HG03521 (cell line): ENCODE results near the gene DNMT3A.

Experiments used
- ATAC-seq: cut with Tn5 transposase; IDR thresholded peaks from one replicate; pipeline ENCODE4 v1.9.1; 2021; ENCODE audit warnings: mild to moderate bottlenecking, moderate library complexity; ENCODE audit not compliant: unreplicated experiment

DNMT3A gene

GRCh38 chr2:25262288-25262687 lies 79.4 kb downstream of the DNMT3A start:
- no peak for ATAC-seq

- no peak for ATAC-seq
Observed at GRCh38 chr2:25259737-25260124, 82.0 kb downstream of the DNMT3A start.

- no peak for ATAC-seq
Observed at GRCh38 chr2:25258847-25259736, 82.6 kb downstream of the DNMT3A start.

GRCh38 chr2:25257931-25258846 lies 83.5 kb downstream of the DNMT3A start:
- ATAC-seq = no peak

GRCh38 chr2:25257032-25257552 lies 84.6 kb downstream of the DNMT3A start:
- no peak for ATAC-seq

- no peak for ATAC-seq
Observed at GRCh38 chr2:25256488-25256875, 85.2 kb downstream of the DNMT3A start.

- ATAC-seq = no peak
Observed at GRCh38 chr2:25255745-25256487, 85.8 kb downstream of the DNMT3A start.

GRCh38 chr2:25254961-25255360 lies 86.8 kb downstream of the DNMT3A start:
- ATAC-seq = no peak

GRCh38 chr2:25253153-25253626 lies 88.5 kb downstream of the DNMT3A start:
- no peak for ATAC-seq

- ATAC-seq = no peak
Observed at GRCh38 chr2:25252291-25253152, 89.2 kb downstream of the DNMT3A start.

- ATAC-seq = no peak
Observed at GRCh38 chr2:25251422-25252273, 90.1 kb downstream of the DNMT3A start.

- ATAC-seq = no peak
Observed at GRCh38 chr2:25251071-25251421, 90.7 kb downstream of the DNMT3A start.

GRCh38 chr2:25250331-25251070 lies 91.2 kb downstream of the DNMT3A start:
- ATAC-seq = no peak

GRCh38 chr2:25249785-25250184 lies 91.9 kb downstream of the DNMT3A start:
- ATAC-seq = no peak

- no peak for ATAC-seq
Observed at GRCh38 chr2:25247792-25248512, 93.8 kb downstream of the DNMT3A start.

- ATAC-seq = no peak
Observed at GRCh38 chr2:25246558-25247290, 95.0 kb downstream of the DNMT3A start.

- no peak for ATAC-seq
Observed at GRCh38 chr2:25246001-25246400, 95.7 kb downstream of the DNMT3A start.
